Measurements from ENCODE around the gene FEZF1.

The FEZF1 gene

DNA sequence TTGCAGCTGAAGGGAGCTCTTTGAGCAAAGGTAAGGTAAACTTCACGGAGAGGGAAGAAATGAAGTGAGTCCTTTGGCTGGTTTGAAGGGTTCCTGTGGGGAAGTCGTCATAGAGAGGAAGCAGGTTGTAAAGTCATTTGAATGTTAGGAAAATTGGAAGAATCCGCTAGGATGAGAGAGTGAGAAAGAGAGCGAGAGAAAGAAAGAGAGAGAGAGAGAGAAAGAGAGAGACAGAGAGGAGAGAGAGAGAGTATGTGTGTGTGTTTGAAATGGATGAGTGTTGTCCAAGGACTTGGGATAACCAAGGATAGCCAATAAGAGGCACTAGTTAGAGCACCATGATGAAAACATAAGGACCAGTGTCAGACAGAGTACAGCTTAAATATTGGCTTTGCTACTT lies 43.1 kb downstream of the FEZF1 start:
- no peak for DNase-seq

- peak in 1 of 2 experiments; percentile 40 for DNase-seq
Observed at GRCh38 chr7:122261016-122261415, 43.5 kb downstream of the FEZF1 start.

DNA sequence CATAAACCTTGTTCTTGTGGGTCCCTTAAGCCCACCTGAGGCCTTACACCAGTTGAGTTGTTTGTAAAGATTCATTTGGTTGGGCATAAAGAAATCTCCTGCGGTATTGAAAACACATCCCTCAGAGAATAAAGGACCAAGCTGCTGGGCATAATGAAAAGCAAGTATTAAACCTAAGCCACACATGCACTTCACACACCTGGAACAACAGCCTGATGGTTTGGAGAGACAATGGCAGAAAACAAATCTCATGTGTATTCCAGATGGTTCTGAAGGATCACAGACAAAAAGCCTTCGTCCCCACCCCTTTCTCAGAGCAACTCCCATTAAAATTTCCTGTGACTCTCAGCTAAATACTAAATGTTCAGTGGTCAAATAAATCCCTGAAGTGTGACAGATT lies 44.2 kb downstream of the FEZF1 start:
- DNase-seq, result peak; percentile 19 to 33

- DNase-seq, result no peak
Observed at GRCh38 chr7:122258971-122259370, 45.6 kb downstream of the FEZF1 start.

GRCh38 chr7:122257056-122257455 lies 47.5 kb downstream of the FEZF1 start:
- no peak for DNase-seq

GRCh38 chr7:122256046-122256445 lies 48.5 kb downstream of the FEZF1 start:
- no peak for DNase-seq

DNA sequence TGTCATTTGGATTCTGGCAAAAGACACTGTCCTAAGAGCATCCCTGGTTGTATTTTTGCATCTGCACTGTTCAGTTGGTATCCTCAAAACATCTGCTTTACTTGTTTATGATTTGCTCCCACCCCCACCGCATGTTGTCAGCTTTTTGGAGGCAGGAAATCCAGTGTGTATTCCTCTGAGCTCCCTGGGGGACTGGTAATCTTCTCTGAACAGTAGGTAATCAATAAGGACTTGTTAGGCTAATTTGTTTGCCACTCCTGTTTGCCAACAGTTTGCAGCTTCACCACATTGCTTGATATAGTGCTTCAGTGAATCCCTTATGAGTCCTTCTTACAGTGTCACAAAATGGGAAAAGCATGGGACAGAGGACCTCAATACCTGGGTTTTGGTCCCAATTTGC lies 49.1 kb downstream of the FEZF1 start:
- peak; percentile 18 to 53 for DNase-seq

All from NCI-H2081 (cell line).